Inflammatory macrophage treated with lipopolysaccharide for 4 hours (primary cell): Measurements from ENCODE around the gene GPR148.
A peak's percentile ranks its signal among the peaks of the same experiment; 100 is the strongest.
"Not testable (repeated sequence)": the region's sequence is repeated elsewhere in the genome, so short reads cannot be mapped to it uniquely, and the experiment has no call there.

Experiments
- DNase-seq: peaks from one replicate; pipeline ENCODE4 v3.0.0-alpha.2; 2020

The GPR148 gene, protein sequence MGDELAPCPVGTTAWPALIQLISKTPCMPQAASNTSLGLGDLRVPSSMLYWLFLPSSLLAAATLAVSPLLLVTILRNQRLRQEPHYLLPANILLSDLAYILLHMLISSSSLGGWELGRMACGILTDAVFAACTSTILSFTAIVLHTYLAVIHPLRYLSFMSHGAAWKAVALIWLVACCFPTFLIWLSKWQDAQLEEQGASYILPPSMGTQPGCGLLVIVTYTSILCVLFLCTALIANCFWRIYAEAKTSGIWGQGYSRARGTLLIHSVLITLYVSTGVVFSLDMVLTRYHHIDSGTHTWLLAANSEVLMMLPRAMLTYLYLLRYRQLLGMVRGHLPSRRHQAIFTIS

DNA sequence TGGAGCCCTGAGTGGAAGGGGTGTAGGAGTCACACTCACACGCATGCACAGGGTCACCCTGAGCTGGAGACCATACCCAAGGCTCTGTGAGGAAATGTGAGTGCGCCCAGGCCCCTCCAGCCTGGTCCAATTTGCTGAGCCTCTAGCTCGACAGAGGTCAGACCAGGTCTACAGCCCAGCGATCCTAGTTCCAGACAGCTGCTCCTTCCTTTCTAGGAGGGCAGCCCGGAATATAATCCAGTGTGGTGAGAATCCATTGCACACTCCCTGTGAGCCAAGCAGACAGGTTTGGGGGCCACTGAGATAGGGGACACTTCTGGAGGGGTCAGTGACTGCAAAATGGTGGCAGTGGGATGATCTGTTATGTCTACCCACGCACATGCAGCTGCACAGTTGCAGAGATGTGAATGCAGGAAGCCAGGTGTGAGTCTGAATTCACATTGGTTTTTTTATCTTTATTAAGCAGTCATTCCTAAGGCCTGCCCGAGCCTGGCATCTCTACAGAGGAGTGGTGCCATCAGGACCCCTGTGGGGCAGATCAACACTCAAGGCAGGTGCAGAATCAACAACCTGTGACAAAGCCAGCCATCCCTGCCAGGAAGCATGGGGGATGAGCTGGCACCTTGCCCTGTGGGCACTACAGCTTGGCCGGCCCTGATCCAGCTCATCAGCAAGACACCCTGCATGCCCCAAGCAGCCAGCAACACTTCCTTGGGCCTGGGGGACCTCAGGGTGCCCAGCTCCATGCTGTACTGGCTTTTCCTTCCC is at the start of gene GPR148:
Gene GPR148, plus strand, starts transcription at position 522 of the 768 bp plus-strand sequence. Its CDS starts 82 bp downstream, at position 604.
- no peak for DNase-seq

DNA sequence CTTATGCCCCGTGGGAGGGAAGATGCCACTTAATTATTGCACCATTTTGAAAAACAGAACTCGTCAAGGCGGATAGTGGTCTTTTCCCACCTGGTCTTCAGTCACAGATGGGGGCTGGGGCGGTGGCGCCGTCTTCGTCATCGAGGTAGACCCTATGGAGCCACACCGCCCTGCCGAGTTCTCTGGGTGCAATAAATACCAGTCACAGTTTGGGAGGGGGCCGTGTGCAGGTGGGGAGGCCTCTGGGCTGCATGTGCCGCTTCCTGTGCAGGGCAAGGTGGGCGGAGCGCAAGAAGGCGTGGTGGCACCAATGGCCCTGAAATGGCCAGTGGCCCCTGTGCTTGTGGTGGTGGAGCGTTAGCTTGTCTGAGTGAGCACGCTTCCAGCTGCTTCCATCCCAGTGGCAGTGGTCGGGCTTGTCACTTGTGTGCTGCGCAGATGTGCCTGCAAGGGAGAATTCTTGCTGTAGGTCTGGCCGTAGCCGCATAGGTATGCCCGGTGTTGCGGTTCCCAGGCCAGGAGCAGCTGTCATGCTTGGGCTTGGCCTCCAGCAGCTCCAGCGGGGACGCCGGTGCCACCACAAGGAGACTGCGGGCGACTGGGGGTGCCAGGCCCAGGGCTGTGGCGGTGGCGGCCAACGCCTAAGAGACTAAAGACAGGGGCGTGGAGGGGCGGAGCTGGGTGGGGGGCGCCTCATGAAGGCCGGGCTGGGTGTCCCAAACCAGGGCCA is 36.7 kb upstream of the GPR148 start:
- not testable (repeated sequence) for DNase-seq

DNA sequence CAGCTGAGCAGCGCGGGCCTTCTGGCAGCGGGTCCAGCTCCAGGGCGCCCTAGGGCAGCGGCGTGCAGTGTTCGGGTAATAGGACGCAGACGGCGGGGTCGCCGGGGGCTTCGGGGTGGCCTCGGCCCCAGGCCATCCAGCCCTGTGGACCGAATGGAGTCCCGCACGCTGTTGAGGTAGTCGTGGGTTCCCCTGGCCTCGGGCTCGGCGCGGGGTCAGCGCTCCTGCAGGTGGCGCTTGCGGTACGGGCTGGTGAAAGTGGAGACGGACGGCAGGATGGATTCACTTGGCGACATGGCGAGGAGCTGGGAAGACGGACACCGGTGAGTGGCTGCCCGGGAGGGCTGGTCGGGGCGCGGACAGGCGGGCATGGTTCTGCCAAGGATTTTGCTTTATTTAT is 35.4 kb upstream of the GPR148 start:
- peak; percentile 0 for DNase-seq

DNA sequence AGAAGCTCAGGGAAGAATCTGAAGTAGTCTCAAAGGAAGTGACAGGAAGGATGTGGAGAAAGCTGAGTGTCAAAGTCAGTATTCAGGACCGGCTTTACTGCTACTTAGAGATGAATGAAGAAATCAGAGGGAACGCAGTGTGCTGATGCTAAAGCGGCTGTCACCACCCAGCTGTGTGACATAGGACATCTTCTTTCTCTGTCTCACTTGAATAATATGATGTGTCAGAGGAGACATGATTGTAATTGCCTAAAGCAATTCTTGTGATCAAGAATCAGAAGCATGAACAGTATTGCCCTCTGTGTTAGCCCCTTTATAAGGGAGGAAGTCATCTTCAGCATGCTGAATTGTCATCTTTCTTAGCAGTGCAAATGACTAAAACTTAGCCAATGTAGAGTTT is 25.6 kb upstream of the GPR148 start:
- DNase-seq, result not testable (repeated sequence)

DNA sequence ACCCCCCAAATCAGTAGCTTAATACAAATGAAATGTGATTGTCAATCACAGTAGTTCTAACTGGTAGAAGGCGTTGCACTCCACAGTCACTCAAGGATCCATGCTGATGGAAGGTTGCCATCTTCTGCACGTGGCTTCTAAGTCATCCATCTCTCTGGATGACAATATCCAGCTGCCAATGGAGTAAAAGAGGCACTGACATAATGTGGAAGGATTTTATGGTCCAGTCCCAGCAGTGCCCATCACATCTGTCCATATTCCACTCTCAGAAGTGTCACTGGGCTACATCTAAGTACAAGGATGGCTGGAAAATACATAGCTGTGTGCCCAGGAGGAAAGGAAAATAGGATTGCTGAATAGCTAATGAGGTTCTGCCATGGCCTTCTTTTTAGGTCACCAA is 14.1 kb upstream of the GPR148 start:
- not testable (repeated sequence) for DNase-seq

DNA sequence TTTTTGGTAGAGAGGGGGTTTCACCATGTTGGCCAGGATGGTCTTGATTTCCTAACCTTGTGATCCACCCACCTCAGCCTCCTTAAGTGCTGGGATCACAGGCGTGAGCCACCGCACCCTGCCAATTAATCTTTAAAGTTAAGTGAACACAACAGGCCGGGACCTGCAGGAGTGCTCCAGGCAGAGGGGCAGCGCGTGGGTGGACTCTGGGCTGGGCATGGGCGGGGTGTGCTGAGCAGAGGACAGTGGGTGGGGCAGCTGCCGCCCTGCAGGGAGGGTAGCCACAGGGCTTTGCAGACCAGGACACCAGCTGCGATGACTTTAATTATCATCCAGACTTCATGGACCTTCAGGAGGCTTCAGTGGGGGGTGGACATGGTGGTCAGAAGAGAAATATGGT is 8.8 kb upstream of the GPR148 start:
- DNase-seq, result no peak

DNA sequence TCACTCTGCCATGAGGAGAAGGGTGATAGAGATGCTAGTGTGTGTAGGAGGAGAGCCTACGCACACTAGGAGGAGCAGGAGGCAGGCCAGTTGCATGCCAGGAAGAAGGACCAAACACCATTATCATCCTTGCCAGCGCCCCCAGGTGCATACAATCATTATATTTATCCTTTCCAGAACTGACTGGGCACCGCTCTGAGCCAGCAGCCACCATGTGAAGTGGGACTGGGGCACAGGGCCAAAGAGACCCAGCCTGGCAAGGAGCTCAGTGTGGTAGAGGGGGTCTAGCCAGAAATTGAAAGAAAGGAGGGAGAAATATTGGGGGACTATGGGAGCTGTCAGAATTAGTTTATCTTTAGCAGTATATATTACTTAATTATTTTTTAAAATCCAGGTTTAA is 8.3 kb upstream of the GPR148 start:
- DNase-seq, result no peak

DNA sequence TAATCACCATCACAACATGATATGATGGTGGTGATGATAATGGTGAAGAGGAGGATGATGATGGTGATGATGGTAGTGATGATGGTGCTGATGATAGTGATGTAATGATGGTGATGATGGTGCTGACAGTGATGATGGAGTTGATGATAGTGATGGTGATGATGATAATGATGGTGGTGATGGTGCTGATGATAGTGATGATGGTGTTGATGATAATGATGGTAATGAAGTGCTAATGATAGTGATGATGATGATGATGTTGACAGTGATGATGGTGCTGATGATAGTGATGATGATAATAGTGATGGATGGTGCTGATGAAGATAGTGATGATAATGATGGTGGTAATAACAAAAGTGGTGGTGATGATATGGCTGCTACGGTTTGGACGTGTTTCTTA is 4.4 kb upstream of the GPR148 start:
- no peak for DNase-seq

DNA sequence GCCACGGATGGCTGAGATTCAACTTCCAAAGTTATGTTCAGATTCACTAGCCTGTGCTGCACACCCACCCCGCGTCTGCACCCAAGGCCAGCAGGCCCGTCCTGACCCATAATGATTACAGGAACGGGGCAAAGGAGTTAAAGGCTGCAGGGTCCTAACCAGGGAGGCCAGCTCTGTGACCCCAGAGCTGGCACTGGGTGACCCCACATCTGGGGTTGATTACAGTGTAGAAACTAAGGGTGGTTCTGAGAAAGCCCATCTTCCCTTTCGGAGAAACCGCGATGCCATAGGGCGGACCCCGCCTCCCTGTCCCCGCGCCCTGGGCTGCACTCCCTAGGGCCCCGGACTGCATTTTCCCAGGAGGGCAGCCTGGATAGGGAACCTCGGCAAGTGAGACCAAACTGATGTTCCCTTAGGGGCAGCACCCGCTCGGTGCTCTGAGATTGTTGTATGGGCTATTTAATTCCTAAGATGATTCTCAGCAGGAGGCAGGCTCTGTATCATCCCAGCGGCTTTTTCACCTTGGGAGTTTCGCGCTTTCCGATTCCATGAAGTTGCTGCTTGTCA is 2.2 kb upstream of the GPR148 start:
- DNase-seq, result no peak

DNA sequence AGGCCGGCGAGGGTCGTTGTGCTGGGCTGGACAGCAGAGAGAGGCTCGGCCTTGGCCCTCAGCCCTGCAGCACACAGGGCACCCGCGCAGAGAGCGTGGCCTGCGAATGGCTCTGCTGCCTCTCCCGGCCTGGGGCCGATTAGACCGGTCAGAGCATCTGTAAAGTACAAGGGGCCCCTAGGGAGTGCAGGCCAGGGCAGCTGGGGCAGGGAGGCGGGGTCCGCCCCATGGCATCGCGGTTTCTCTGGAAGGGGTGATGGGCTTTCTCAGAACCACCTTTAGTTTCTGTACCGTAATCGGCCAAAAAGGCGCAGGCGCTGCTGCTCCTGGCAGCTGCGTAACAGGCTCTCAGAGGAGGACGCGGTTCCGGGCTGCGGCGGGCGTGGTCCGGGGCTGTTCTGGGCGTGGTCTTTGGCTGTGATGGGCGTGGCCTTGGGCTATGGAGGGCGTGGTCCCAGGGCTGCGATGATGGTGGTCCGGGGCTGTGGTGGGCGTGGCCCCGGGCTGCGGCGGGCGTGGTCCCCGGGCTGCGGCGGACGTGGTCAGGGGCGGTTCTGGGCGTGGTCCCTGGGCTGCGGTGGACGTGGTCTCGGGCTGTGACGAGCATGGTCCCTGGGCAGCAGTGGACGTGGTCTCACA is 1.5 kb upstream of the GPR148 start:
- peak; percentile 63 for DNase-seq

DNA sequence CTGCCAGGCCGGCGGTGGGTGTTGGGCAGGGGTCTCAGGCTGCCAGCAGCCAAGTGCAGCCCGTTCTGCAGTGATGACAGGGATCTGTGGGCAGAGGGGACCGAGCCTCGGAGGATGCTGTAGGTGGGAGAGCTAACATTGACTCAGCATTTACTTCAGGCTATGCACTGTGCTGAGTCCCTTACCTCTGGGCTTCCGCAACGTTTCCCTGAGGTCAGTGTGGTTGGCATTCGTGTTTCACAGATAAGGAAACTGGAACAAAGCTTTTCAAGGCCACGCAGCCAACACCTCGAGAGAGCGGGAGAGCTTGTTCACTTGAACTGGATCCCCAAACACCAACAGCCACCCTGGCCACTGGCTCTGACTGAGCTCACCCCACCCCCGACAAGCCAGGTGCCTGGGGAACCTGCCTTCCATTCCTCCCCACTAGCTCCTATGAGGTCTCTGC is 839 bp upstream of the GPR148 start:
- peak; percentile 6 for DNase-seq

DNA sequence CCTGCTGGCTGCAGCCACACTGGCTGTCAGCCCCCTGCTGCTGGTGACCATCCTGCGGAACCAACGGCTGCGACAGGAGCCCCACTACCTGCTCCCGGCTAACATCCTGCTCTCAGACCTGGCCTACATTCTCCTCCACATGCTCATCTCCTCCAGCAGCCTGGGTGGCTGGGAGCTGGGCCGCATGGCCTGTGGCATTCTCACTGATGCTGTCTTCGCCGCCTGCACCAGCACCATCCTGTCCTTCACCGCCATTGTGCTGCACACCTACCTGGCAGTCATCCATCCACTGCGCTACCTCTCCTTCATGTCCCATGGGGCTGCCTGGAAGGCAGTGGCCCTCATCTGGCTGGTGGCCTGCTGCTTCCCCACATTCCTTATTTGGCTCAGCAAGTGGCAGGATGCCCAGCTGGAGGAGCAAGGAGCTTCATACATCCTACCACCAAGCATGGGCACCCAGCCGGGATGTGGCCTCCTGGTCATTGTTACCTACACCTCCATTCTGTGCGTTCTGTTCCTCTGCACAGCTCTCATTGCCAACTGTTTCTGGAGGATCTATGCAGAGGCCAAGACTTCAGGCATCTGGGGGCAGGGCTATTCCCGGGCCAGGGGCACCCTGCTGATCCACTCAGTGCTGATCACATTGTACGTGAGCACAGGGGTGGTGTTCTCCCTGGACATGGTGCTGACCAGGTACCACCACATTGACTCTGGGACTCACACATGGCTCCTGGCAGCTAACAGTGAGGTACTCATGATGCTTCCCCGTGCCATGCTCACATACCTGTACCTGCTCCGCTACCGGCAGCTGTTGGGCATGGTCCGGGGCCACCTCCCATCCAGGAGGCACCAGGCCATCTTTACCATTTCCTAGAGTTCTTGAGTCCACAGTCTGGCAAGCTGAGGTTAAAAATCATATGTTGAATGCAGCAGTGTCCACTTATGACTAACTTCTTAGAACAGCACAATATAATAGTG is 741 bp downstream of the GPR148 start:
- DNase-seq, result no peak

DNA sequence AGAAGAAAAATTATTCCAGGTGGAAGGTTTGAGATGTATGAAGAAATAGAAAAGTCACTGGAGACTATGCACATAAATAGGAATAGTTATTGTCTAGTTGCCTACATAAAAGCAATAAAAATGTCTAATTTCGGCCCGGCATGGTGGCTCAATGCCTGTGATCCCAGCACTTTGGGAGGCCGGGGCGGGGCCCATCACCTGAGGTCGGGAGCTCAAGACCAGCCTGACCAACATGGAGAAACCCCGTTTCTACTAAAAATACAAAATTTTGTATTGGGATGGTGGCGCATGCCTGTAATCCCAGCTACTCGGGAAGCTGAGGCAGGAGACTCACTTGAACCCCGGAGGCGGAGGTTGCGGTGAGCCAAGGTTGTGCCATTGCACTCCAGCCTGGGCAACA is 3.4 kb downstream of the GPR148 start:
- DNase-seq, result not testable (repeated sequence)

DNA sequence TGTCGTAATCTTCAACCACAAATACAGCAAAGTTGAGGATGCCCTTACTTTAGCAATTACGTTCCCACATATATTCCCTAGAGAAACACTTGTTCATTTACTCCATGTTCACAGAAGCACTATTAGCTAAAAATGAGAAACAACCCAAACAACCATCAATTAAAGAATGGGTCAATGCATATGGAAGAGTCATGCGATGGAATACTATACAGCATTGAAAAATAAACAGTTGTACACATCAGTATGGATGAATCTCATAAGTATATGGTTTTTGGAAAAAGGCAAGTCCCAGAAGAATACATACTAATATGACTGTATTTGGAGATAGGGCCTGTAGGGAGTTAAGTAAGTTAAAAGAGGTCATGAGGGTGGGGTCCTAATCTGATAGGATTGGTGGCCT is 6.3 kb downstream of the GPR148 start:
- DNase-seq, result no peak

DNA sequence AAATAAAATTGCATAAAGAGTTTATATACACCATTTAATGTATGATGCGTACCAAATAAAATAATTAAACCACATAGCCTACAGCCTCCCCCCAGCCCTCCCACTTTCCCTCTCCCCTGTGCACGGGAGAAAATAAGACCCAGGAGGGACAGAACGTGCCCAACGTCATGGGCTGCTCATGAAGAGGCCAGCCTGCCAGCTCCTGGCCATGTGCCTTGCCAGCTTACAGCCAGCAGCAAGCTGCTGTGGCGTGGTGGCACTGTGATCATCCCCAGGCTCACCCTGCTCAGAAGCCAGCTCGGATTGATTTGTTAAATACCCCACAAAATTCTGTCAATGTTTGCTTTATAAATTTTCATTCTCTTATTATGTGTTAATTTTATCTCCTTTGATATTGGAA is 7.6 kb downstream of the GPR148 start:
- DNase-seq, result no peak

DNA sequence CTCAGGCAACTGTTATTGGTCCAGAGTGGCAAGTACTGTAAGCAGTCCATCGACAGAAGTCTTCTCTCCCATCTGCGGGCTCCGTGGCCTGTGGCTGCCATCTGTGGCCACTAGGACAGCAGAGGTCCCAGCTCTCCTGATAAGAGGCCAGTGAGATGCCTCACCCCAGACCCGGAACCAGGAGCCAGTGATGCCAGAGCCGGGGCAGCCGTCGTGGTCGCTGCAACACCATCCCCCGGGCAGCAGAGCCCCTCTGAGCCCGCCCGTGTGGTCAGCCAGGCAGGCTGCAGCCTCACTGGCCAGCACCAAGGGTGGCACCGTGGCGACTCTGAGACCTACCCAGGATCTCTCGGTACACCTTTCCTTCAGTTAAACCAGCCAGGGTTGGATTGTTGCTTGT is 8.7 kb downstream of the GPR148 start:
- DNase-seq, result no peak

DNA sequence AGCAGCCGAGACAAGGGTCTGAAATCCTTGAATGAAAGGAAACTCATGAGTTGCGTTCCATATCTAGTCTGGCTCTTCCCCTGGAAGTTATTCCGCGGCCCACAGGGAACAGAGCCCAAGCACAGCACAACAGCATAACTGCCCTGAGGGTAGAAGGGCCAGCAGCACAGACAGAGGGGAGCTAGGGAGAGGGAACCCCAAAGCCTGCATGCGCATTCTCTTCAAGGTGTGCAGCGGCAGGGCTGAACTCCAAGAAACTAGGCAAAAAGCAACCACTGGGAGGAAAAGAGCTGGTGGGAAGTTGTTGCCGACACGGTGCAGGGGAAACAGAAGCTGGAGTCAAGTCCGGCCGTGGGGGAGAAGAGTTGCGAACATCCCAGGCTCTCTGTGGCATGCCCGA is 11.8 kb downstream of the GPR148 start:
- no peak for DNase-seq

DNA sequence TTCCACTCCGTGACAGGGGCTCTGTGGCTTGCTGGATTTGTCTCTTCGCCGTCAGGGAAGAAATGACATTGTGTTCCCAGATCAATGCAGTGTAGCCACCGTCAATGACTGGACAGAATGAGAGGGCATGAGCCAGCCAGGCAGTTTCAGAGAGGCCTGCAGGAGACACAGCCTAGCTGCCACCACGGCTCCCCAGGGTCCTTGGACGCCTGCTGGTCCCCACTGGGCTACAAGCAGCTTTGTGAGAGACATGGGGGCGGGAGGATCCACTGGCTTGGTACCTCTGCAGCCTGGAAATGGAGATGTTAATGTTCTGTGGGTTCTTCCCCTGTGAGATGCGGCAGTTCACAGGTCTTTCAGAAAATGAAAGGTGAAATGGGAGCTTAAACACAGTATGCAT is 14.4 kb downstream of the GPR148 start:
- no peak for DNase-seq

DNA sequence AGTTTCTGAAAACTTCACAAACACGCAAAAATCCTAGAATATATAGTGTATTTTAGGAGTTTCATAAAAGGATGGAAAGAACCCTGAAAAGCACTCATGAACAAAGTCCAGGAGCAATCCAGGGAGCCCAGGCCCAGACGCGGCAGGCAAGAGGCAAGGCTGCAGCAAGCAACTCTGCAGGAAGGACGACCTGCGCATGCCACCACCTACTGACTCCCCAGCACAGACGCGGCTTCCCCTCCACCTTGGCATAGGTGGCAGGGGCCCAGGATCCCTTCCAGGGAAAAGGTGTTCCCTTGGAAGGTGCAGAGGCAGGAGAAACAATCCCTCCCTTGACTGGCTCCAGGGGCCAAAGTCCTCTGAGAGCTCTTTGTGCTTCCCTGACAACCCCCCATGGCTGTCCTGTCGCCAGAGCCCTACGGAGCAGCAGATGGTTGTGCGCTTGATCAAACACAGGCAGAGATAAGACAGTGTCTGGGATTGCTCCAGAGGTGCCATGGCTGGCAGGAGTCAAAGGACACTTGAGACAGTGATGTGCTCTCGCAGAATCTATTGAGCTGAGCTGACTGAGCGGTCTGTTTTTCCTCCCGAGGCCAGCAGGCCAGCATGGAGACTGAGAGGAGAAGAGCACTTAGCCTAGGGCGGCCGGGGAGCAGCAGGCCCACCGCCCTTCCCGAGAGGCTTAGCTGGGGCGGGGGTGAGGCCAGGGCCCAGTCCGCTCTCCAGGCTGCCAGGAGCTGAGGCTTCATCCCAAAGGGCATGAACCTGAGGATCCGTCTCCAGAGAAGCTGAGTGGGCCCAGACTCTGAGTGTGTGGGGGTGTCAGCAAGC is 15.6 kb downstream of the GPR148 start:
- DNase-seq, result no peak

DNA sequence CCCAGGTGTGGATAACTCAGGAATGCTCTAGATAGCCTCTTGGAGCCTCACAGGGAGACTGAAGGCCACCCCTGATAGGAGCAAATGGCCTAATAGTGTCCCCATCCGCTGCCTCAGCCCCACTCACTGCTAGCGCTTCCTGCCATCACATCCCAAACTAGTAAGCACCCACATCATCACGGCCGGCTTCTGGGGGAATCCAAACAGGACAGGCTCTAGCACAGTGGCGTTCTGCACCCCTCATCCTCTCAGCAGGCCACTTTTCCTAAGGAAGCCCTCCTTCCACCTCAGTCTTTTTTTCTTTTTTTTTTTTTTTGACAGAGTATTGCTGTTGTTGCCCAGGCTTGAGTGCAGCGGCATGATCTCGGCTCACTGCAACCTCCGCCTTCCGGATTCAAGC is 20.2 kb downstream of the GPR148 start:
- DNase-seq, result no peak

DNA sequence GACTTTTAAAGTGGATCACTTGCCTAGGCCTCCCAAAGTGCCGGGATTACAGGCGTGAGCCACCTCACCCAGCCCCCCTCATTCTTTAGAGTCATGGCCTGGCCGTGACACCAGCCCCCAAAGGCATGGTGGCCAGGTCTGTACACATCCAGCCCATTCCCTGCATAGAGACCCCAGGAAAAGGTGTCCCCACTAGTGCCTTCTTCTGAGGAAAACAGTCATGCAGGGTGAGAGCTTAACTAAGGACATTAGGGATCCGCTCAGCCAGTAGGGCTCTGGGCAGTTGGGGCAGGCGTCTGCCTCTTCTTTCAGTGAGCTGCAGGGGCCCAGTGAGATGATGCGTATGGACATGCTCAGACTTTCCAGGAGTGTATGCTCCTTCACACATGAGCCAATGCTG is 20.8 kb downstream of the GPR148 start:
- DNase-seq, result no peak
